Medulla oblongata (tissue), 1 donor: ENCODE data around the gene HSFY2.
"Not testable (repeated sequence)": the region's sequence is repeated elsewhere in the genome, so short reads cannot be mapped to it uniquely, and the experiment has no call there.

ENCODE experiments used
- DNase-seq: peaks from one replicate; pipeline ENCODE4 v3.0.0-alpha.2; 2015; ENCODE audit errors: extremely low spot score

HSFY2 gene, protein sequence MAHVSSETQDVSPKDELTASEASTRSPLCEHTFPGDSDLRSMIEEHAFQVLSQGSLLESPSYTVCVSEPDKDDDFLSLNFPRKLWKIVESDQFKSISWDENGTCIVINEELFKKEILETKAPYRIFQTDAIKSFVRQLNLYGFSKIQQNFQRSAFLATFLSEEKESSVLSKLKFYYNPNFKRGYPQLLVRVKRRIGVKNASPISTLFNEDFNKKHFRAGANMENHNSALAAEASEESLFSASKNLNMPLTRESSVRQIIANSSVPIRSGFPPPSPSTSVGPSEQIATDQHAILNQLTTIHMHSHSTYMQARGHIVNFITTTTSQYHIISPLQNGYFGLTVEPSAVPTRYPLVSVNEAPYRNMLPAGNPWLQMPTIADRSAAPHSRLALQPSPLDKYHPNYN

DNA sequence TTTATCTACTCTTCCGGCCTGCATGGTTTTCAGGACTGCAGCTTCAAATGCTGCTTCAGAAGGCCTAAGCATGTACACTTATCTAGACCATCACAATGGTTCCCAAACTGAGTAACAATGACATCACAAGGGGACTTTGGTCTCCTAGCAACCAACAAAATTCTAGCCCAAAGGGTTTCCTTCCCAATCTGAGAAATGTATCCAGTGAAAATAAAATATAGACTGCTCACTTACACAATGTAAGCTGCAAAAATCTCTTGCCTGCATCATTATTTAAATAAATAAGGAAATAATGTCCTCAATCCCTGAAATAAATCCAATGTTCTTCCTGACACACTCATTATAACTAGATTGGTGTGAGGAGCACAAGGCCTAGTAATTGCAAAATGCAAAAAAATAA lies at the start of gene HSFY2:
TSS of gene HSFY2 (minus strand) at position 101 of the 400 bp plus-strand sequence. CDS start 117 bp downstream, outside the sequence.
- not testable (repeated sequence) for DNase-seq

DNA sequence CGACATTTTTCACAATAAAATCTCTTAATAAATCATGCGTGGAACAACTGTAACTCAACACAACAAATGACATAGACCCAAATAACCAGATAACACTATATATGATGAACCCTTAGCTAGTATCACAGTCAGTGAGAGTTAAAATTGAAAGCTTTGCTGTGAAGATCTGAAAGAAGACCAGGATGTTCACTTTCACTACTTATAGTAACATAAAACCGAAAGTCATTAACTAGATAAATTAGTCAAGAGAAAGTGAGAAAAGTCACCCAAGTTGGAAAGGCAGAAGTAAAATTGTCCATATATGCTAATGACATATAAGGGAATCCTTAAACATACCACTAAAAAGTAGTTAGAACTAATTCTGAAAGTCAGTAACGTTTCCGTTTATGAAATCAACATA lies 42.2 kb upstream of the HSFY2 start:
- not testable (repeated sequence) for DNase-seq

DNA sequence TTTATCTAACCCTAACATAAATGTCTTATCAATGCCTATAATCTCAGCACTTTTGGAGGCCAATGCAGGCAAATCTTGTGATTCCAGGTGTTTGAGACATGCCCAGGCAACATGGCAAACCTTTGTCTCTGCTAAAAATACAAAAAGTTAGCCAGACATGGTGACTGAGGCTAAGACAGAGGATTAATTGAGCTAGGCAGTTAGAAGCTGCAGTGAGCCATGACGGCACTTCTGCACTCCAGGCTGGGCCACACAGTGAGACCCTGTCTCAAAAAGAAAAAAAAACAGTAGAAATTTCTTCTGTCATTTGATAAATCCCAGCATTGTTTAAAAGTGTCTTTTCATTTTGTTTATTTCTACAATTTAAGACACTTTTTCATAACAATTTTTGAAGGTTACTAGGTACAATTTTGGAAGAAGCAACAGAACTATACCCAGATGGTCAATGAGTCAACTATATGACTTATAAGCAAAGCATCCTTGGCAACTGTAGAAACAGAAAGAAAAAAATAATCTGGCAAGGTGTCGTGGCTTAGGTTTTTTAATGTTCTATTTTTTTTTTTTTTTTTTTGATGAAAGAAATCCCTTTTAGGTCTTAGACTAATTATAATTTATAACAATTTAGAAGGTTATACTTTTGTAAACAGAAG lies 15.3 kb upstream of the HSFY2 start:
- DNase-seq = not testable (repeated sequence)

DNA sequence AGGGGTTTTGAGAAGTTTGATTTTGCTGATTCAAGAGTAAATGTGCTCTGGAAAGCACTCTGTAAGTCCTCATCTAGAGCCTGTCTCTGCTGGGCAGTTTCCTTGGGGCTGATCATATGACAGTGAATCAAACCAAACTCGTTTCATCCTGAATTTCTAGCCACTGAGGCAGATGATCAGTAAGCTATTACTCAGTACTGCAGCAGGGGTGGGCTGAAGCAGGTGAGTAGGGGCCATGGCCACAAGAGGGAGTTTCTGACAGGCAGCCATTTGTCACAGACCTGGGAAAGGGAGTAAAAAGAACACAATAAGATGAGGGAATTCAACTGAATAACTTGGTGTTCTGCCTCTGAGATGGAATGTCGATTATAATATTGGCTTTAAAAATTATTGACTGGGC lies 19.5 kb downstream of the HSFY2 start:
- DNase-seq = not testable (repeated sequence)

DNA sequence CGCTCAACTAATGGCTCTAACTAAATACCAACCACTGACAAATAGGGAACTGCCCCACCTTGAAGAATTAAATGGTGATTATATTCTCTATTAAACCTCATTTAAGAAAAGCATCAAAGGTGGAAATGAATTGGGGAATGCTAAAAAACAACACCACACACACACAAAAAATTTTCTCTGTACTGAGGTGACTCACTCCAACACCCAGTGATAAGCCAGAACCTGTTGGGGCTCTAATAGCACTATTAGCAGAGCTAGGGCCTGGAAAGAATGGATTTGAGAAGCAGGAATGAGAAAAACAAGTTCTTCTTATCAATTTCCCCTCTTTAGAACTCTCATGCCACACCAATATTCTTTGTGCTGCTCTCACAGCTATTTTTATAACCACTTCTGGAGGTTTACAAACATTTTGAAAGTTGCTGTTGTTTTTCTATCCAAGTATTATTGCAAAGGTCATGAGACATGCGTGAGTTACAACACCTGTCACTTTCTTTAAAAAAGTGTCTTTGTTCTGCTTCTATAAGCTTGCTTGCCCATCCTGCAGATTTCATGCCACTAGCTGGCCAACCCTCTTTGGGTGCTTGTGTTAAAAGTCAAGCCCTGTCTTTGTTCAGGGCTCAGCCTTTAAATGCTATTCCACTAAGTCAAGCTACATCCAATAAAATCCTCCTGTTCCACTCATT lies 20.3 kb downstream of the HSFY2 start:
- DNase-seq = not testable (repeated sequence)

DNA sequence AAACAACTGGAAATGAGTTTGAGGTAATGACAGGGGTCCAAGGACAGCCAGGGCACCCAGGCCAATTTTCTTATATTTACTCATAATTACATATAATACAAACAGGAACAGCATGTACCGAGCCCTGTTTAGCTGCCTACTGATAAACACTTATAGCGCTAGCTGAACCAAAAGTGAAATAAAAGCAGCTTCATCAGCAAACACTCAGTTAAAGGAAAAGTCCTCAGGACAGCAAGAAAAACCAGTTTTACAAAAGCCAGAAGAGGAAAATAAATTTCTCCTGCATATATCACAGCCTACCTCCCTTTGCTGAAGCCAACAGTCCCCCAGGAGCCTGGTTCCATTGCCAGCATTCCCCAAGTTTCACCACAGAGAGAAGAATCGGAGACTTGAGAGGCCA lies 49.8 kb downstream of the HSFY2 start:
- not testable (repeated sequence) for DNase-seq
